GM12874 (cell line): Measurements from ENCODE around the gene ZNF773.
"Not testable (repeated sequence)": the region's sequence is repeated elsewhere in the genome, so short reads cannot be mapped to it uniquely, and the experiment has no call there.

Experiments used
- CTCF ChIP-seq: IDR thresholded peaks from 2 replicates; pipeline ENCODE4 v1.5.1; 2011; ENCODE audit warnings: low read depth, mild to moderate bottlenecking, control low read depth, low read length, moderate library complexity; ENCODE audit not compliant: insufficient read depth

The ZNF773 gene

GRCh38 chr19:57487477-57488298 lies 12.1 kb upstream of the ZNF773 start, which contains the start of gene ZNF419:
Gene ZNF419, plus strand, starts transcription at chr19:57487750. Its CDS starts 201 bp downstream, at chr19:57487951.
- TF ChIP-seq CTCF, result not testable (repeated sequence)

GRCh38 chr19:57506163-57506562 lies 6.4 kb downstream of the ZNF773 start:
- no peak for TF ChIP-seq CTCF

GRCh38 chr19:57511484-57511883 lies 11.7 kb downstream of the ZNF773 start:
- no peak for TF ChIP-seq CTCF

GRCh38 chr19:57512845-57513244 lies 13.1 kb downstream of the ZNF773 start:
- no peak for TF ChIP-seq CTCF

GRCh38 chr19:57515255-57515654 lies 15.5 kb downstream of the ZNF773 start:
- no peak for TF ChIP-seq CTCF

- no peak for TF ChIP-seq CTCF
Measured at GRCh38 chr19:57527136-57527881, 27.6 kb downstream of the ZNF773 start, which contains the start of gene ZNF549. Gene ZNF549, plus strand, starts transcription at chr19:57527356. Its CDS starts 218 bp downstream, at chr19:57527574.

GRCh38 chr19:57537953-57538547 lies 38.3 kb downstream of the ZNF773 start:
- no peak for TF ChIP-seq CTCF
